Keratinocyte (primary cell): ENCODE measurements around the gene CDYL. TPM values are rescaled to one million over a fixed set of nuclear protein-coding genes. Genes with fewer than 3 reads are reported as not detected.

Source experiments
- DNase-seq: peaks from one replicate; pipeline ENCODE4 v3.0.0-alpha.2; 2011; ENCODE audit warnings: low read depth, missing footprints, low spot score
- FAIRE-seq: peaks from 2 replicates; lab custom pipeline; 2011; peaks lifted over from hg19 to GRCh38; lab: Jason Lieb, UNC
- H2AFZ ChIP-seq: 2 replicates; pipeline ENCODE4 v1.6.0; 2012; ENCODE audit warnings: low read length, control low read depth, inconsistent platforms; ENCODE audit not compliant: control insufficient read depth
- H3K27ac ChIP-seq: 2 replicates; pipeline ENCODE4 v1.5.1; 2011; ENCODE audit warnings: low read length; ENCODE audit not compliant: control insufficient read depth, insufficient read depth
- H3K27me3 ChIP-seq: 3 replicates; pipeline ENCODE4 v1.6.0; 2011; ENCODE audit warnings: low read length; ENCODE audit not compliant: control insufficient read depth, insufficient read depth; ENCODE audit errors: extremely low read depth
- H3K36me3 ChIP-seq, 2 experiments: 2 replicates in 1 of 2; 3 replicates in 1 of 2; pipeline ENCODE4 v1.5.1; 2011; ENCODE audit warnings: low read length in 2 of 2, mild to moderate bottlenecking in 1 of 2; ENCODE audit not compliant: control insufficient read depth in 2 of 2, insufficient read depth in 2 of 2; ENCODE audit errors: extremely low read depth in 1 of 2
- H3K4me1 ChIP-seq: 3 replicates; pipeline ENCODE4 v1.5.1; 2011; ENCODE audit warnings: low read length; ENCODE audit not compliant: control insufficient read depth, insufficient read depth; ENCODE audit errors: extremely low read depth
- H3K4me2 ChIP-seq: 3 replicates; pipeline ENCODE4 v1.6.0; 2011; ENCODE audit warnings: low read depth, low read length; ENCODE audit not compliant: control insufficient read depth, insufficient read depth; ENCODE audit errors: extremely low read depth
- H3K4me3 ChIP-seq, 3 experiments: fragments of 200-600 bp in 1 of 3; sonication (generic) in 1 of 3; 2 replicates in 2 of 3; 3 replicates in 1 of 3; pipeline ENCODE4 v1.5.1; 2011 to 2016; ENCODE audit warnings: low read length in 3 of 3, mild to moderate bottlenecking in 3 of 3, control low read depth in 2 of 3, inconsistent platforms in 1 of 3, low read depth in 1 of 3, mixed read lengths in 1 of 3, mixed run types in 1 of 3, moderate library complexity in 1 of 3; ENCODE audit not compliant: control insufficient read depth in 2 of 3, insufficient read depth in 2 of 3; ENCODE audit errors: extremely low read depth in 1 of 3
- H3K79me2 ChIP-seq: 2 replicates; pipeline ENCODE4 v1.6.0; 2012; ENCODE audit warnings: low read length; ENCODE audit not compliant: control insufficient read depth, insufficient read depth
- H3K9ac ChIP-seq: 3 replicates; pipeline ENCODE4 v1.6.0; 2011; ENCODE audit warnings: low read length; ENCODE audit not compliant: control insufficient read depth, insufficient read depth; ENCODE audit errors: extremely low read depth
- H3K9me1 ChIP-seq: 3 replicates; pipeline ENCODE4 v1.6.0; 2011; ENCODE audit warnings: low read length; ENCODE audit not compliant: control insufficient read depth, insufficient read depth; ENCODE audit errors: extremely low read depth
- H3K9me3 ChIP-seq: 2 replicates; pipeline ENCODE4 v1.5.1; 2012; ENCODE audit warnings: low read depth, low read length; ENCODE audit not compliant: control insufficient read depth
- H4K20me1 ChIP-seq: 3 replicates; pipeline ENCODE4 v1.6.0; 2011; ENCODE audit warnings: low read length; ENCODE audit not compliant: control insufficient read depth, insufficient read depth; ENCODE audit errors: extremely low read depth
- CTCF ChIP-seq, 3 experiments: IDR thresholded peaks in 1 of 3; conservative IDR thresholded peaks in 1 of 3; optimal IDR thresholded peaks in 1 of 3; 2 replicates in 2 of 3; 3 replicates in 1 of 3; pipeline versions ENCODE3 to v1.5.1; 2011; ENCODE audit warnings: low read length in 3 of 3, mild to moderate bottlenecking in 3 of 3, moderate library complexity in 2 of 3, control low read depth in 1 of 3, inconsistent platforms in 1 of 3; ENCODE audit not compliant: insufficient read depth in 2 of 3; ENCODE audit errors: extremely low read depth in 1 of 3
- EZH2 ChIP-seq: IDR thresholded peaks from one replicate; pipeline ENCODE4 v1.6.1; 2012; ENCODE audit warnings: inconsistent platforms, mild to moderate bottlenecking, low read length, moderate library complexity
- dilution Hi-C: fragments of 300-500 bp; cut with MboI; formaldehyde crosslinking; loops from one replicate; pipeline ENCODE4 v1.7.0; 2020; ENCODE audit warnings: low sequenced_read_pairs; ENCODE audit not compliant: extremely low pct_ligation_motif_present
- polyA plus RNA-seq, 5 experiments: library from polyadenylated mRNA; depleted of rRNA in 3 of 5; stranded (reverse) in 3 of 5; stranded (forward) in 1 of 5; unstranded in 1 of 5; fragments of >200 nt; gene quantifications; 1 replicate in 1 of 5; 2 replicates in 3 of 5; 3 replicates in 1 of 5; pipeline versions ENCODE4 v1.2.1 to v1.2.3, GENCODE V29; 2011 to 2012; ENCODE audit warnings: missing spikeins in 2 of 5, low read depth in 1 of 5, low replicate concordance in 1 of 5

The CDYL gene
- polyA plus RNA-seq, 1 donor (not counting 4 experiments of a cell fraction or from before 2014, with no cell fraction given): 48.0 TPM

GRCh38 chr6:4844108-4844507 is 67.9 kb downstream of the CDYL start:
- no peaks in the 10 kb centered on the region for H3K36me3 ChIP-seq
- H3K4me2 ChIP-seq: no peak overlapping the region
- H3K27ac ChIP-seq: no peak overlapping the region
- no peak overlapping the region for H3K9ac ChIP-seq
- no peak overlapping the region for H3K4me3 ChIP-seq
- no peak overlapping the region for H2AFZ ChIP-seq
- no peaks in the 10 kb centered on the region for H3K4me1 ChIP-seq
- TF ChIP-seq EZH2 (no peak), CTCF (optimal IDR thresholded peaks at IDR 0.05 in 1 of 3, IDR thresholded peaks at IDR 0.05 in 1 of 3, conservative IDR thresholded peaks at IDR 0.05 in 1 of 3; ENCODE audit: extremely low read depth in 1 of 3, insufficient read depth in 2 of 3, low read length in 3 of 3) (peak; percentile 33 to 41 (median 39))
- no peaks in the 10 kb centered on the region for H3K9me3 ChIP-seq
- DNase-seq (no peak), FAIRE-seq (no peak)
- no peaks in the 10 kb centered on the region for H3K27me3 ChIP-seq
- peaks cover 23% of the 10 kb centered on the region for H4K20me1 ChIP-seq
- H3K9me1 ChIP-seq: peaks cover 4% of the 10 kb centered on the region
- H3K79me2 ChIP-seq: peaks cover 96% of the 10 kb centered on the region
- dilution Hi-C loops: no loop called here

- Histone ChIP-seq H3K36me3 (no peaks in the 10 kb centered on the region), H3K27ac (no peak overlapping the region), H3K4me2 (no peak overlapping the region), H3K9me3 (no peaks in the 10 kb centered on the region), H3K79me2 (peaks cover 96% of the 10 kb centered on the region), H3K27me3 (no peaks in the 10 kb centered on the region), H3K4me1 (no peaks in the 10 kb centered on the region), H3K4me3 (no peak overlapping the region), H3K9me1 (peaks cover 4% of the 10 kb centered on the region), H3K9ac (no peak overlapping the region), H2AFZ (no peak overlapping the region), H4K20me1 (peaks cover 34% of the 10 kb centered on the region)
- DNase-seq (no peak), FAIRE-seq (no peak)
- dilution Hi-C loops: no loop called here
- TF ChIP-seq CTCF (optimal IDR thresholded peaks at IDR 0.05 in 1 of 3, IDR thresholded peaks at IDR 0.05 in 1 of 3, conservative IDR thresholded peaks at IDR 0.05 in 1 of 3; ENCODE audit: extremely low read depth in 1 of 3, insufficient read depth in 2 of 3, low read length in 3 of 3) (no peak), EZH2 (no peak)
Observed at GRCh38 chr6:4846387-4846786, 70.2 kb downstream of the CDYL start.
